GM21390 (cell line): ENCODE results near the gene ERICH4.
"Not testable (repeated sequence)": the region's sequence is repeated elsewhere in the genome, so short reads cannot be mapped to it uniquely, and the experiment has no call there.

ENCODE experiments used
- ATAC-seq: cut with Tn5 transposase; IDR thresholded peaks from one replicate; pipeline ENCODE4 v1.9.1; 2021; ENCODE audit not compliant: unreplicated experiment

The ERICH4 gene, protein sequence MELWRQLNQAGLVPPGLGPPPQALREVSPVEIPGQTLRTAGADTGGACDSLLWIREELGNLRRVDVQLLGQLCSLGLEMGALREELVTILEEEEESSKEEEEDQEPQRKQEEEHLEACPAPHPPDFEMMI

DNA sequence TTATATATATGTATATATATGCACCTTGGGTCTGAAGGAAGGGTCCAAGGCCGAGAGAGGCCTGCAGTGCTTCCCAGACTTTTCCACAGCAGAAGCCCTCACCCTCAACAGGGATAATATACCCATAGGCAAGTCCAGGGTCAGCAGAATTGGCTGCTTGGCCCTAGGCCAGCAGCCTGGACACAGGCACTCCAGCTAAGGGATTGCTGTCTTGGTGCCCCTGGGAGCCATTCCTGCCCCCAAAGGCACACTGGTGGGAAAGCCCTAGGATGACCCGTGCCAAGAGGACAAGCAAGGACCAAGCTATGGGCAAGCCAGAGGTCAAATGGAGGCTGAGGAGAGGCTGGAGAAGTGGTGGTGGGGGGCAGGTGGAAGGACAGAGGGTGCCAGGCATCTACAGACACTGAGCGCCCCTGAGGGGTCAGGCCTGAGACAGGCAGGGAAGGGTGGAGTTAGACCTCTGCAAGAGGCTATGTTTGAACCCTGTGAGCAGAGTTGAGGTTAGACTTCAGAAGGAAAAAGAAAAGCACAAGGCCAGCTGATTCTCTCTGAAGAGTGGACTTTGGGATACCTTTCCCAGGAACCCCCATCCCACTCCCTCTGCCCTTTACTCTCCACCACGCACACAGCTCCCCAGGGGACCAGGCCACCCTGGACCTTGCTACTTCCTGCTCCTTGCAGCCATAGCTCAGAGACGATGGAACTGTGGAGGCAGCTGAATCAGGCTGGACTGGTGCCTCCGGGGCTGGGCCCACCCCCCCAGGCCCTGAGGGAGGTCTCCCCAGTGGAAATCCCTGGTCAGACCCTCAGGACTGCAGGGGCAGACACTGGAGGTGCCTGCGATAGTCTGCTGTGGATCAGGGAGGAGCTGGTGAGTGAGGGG is at the start of gene ERICH4:
ERICH4 (plus strand) TSS at position 684 of the 883 bp plus-strand sequence; CDS start at position 698, 14 bp downstream.
- no peak for ATAC-seq

DNA sequence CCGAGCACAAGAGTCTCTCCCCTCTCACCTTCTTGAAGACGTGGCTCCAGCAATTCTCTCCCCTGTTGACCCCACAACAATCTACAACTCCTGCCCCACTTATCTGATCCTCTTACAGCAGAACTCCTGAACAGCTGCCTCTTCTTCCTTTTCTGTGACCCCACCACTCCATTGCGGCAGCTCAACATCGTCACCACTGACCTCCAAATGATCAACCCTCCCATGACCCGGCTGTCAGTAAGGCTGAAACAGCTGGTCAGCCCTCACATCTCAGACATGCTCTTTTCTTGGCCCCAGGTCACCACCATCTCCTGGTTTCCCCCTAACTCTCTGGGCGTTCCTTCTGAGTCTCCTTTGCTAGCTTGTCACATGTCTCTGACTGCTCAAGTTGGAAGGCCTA is 47.6 kb upstream of the ERICH4 start:
- ATAC-seq, result no peak

DNA sequence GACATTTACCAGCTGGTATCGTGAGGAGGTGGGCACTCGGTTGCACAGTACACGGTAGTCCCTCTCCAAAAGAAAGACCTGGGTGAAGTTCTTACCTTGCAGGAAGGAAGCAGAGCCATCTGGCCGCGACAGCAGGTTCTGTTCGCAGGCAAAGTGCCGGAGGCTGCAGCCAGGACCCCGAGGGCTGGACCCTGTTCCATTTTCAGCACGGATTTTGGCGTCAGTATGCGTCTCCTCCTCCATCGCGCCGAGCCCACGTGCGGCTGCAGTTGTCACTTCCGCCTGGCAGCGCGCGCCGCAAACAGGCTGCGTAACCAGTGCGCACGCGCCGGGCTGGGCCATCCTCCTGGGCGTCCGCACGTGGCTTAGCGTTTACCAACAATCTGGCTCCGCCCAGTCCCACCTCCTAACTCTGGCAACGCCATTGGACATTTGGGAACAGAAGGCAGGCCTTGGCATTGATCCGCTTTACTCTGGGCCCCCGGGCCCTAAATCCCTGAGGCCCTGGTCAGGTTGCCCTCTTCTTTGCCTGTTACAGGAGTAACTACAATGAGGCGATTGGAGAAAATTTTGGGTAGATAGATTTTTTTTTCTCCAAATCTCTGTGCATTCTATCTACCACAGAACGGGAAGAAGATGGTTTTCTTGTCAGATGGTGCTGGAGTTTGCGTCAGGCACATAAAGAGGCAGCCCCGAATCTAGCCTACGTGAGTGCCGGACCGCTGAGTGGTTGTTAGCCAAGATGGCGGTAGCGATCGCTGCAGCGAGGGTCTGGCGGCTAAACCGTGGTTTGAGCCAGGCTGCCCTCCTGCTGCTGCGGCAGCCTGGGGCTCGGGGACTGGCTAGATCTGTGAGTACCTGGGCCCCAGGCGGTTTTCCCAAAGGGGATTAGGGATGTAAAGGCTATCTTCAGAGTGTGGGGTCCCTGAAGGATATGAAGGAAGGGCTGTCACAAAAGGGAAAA is 45.6 kb upstream of the ERICH4 start, which contains the start of the genes BCKDHA and EXOSC5:
BCKDHA (plus strand) TSS at position 733 of the 964 bp plus-strand sequence; CDS start at position 743, 10 bp downstream.
EXOSC5 (minus strand) TSS at position 274 of the 964 bp plus-strand sequence; CDS start at position 243, 31 bp downstream.
- ATAC-seq, result peak; percentile 85

DNA sequence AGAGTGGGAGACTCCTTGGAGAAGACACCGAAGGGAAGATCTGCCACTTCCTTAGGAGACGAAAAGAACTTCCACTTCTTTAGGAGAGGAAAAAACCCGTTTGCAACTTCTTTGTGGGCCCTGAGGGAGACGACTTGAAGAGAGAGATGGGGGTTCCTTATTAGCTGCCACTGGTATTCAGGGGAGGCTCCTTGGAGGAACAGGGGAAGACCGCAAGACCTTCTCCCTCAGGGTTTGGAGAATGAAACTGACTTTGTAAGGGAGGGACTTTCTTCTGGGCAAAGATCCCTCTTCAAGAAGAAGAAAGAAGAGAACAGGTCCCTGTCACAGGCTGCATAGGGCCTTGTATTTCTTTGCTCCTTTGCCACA is 44.9 kb upstream of the ERICH4 start:
- ATAC-seq, result no peak

DNA sequence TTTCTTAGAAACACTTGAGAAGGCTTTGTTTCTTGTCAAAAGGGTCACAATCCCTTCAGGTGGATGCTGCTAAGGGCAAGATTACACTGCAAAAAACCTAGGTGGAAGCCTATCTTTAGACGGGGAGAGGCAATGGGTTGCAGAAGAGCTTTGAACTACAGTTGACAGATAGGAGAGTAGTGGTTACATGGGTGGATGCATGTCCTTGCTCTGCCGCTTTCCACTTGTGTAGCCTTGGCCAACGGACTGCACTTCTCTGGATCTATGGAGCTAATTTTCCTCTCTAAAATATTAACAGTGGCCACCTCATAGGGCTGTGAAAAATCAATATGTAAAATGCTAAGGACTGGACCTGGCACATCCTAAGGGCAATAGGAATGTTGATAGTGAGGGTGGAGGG is 44.4 kb upstream of the ERICH4 start:
- no peak for ATAC-seq

DNA sequence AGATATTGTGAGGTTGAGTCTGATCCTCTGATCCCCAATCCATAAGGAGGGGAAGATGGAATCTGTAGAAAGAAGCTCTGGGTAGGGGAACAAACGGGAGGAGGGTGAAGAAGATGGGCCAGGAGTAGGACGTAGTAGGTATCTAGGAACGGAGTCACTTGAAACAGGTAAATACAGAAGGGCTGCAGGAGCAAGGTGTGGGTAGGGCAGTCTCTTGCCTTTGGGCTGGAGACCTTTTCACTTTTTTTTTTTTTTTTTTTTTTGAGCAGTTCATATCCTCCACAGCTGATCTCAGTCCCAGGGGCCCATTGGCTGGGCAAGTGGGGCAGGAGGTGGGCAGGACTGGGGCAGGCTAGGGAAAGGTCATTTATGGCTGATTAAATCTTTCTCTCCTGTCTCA is 43.9 kb upstream of the ERICH4 start:
- ATAC-seq, result no peak

DNA sequence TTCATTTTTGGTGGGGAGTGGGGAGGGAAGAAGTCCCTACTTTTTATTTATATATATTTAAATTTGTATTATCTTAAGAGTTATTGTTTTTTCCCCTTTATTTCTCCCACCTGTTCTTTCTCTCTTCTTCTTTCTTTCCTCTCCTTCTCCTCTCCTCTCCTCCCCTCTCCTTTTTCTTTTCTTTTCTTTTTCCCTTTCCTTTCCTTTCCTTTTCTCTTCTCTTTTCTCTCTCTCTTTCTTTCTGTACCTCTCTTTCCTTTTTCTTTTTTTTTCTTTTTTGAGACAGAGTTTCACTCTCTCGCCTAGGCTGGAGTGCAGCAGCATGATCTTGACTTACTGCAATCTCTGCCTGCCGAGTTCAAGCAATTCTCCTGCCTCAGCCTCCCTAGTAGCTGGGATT is 43.4 kb upstream of the ERICH4 start:
- no peak for ATAC-seq

DNA sequence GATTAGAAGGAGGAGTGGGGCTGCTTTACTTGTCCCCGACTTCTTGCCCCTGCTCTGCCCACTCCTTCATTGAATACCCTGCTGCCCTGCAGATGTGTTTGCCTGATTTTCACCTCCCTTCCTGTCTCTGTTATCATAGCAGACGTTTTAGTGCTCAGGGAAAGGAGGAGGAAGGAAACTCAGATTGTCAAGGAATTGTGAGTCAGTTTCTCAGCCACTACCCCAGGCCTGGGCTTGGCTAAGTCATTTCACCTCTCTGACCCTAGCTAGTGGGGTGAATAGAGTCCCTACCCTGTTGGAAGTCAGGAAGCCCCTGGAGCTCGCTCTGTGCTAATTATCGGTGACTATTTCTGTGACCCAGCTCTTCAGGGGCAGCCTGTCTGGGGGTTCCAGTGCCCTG is 41.5 kb upstream of the ERICH4 start:
- ATAC-seq, result no peak

DNA sequence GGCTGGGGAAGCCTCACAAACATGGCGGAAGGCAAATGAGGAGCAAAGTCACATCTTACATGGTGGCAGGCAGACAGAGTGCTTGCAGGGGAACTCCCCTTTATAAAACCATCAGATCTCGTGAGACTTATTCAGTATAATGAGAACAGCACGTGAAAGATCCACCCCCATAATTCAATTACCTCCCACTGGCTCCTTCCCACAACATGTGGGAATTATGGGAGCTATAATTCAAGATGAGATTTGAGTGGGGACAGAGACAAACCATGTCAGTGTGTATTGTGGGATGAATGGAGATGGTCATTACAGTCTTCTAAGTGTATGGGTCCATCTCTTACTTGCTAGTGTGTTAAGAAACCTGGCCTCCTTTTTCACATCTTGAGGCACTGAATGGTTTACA is 40.9 kb upstream of the ERICH4 start:
- no peak for ATAC-seq

DNA sequence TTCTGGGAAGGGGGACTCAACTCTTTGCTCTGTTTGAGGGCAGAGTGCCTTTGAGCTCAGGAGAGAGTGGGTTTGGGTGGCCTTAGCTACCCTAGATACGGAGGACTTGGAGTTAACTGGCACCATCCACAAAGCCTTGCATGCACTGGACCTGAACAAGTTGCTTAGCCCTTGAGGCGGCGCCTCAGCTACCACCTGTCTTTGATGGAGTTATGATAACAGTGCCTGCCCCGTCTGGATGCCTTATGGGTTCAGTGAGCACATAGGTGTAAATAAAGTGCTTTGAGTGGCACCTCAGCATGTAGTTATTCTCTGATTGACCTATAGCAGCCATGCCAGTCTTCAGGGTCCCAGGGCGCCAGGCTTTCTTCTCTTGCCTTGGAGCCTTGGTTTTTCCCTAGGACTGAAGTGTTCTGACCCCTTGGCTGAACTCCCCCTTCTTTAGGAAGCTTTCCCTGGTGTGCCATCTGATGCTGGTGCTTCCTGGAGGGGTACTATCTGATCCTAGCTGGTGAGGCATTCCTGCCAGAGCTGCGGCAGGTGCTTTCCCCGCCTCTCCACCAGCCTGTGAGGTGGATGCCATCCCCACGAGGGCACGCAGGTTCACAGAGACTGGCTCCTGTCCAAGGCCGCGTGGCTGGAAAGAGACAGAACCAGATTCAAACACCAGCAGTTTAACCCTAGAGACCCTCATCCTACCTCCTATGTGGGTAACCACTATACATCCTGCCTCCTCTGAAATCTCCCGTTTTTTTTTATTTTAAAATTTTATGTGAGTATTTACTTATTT is 39.6 kb upstream of the ERICH4 start:
- ATAC-seq, result no peak

DNA sequence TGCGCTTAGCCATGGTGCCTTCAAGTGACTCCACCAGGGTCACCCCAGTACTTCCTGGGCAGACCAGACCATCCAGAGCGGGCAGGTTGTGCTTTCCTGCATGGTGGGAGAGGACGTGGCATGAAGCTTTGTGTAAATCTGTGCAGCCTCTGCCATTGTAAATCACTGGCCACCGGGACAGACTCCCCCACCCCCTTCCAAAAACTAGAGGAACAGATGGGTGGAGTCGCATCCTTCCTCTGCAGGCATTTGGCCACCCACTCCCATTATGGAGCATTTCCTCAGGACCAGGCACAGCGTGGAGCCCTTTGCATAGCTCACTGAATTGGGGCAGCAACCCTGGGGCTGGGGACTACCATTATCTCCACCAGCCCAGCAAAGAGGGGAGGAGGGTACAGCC is 37.2 kb upstream of the ERICH4 start:
- ATAC-seq, result no peak

- ATAC-seq, result no peak
Observed at GRCh38 chr19:41407271-41407670, 35.7 kb upstream of the ERICH4 start.

- no peak for ATAC-seq
Observed at GRCh38 chr19:41408256-41408655, 34.7 kb upstream of the ERICH4 start.

DNA sequence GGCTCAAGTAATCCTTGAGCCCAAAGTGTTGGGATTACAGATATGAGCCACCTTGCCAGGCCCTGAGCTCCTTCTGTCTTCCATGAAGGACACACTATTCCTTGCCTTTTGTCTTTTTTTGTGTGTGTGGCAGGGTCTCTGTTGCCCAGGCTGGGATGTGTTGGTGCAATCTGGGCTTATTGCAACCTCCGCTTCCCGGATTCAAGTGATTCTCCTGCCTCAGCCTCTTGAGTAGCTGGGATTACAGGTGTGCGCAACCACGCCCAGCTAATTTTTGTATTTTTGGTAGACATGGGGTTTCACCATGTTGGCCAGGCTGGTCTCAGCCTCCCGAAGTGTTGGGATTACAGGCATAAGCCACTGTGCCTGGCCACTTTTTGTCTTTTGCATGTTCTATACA is 34.1 kb upstream of the ERICH4 start:
- not testable (repeated sequence) for ATAC-seq

- ATAC-seq, result no peak
Observed at GRCh38 chr19:41409288-41409687, 33.7 kb upstream of the ERICH4 start.

- no peak for ATAC-seq
Observed at GRCh38 chr19:41410336-41411054, 32.5 kb upstream of the ERICH4 start.

DNA sequence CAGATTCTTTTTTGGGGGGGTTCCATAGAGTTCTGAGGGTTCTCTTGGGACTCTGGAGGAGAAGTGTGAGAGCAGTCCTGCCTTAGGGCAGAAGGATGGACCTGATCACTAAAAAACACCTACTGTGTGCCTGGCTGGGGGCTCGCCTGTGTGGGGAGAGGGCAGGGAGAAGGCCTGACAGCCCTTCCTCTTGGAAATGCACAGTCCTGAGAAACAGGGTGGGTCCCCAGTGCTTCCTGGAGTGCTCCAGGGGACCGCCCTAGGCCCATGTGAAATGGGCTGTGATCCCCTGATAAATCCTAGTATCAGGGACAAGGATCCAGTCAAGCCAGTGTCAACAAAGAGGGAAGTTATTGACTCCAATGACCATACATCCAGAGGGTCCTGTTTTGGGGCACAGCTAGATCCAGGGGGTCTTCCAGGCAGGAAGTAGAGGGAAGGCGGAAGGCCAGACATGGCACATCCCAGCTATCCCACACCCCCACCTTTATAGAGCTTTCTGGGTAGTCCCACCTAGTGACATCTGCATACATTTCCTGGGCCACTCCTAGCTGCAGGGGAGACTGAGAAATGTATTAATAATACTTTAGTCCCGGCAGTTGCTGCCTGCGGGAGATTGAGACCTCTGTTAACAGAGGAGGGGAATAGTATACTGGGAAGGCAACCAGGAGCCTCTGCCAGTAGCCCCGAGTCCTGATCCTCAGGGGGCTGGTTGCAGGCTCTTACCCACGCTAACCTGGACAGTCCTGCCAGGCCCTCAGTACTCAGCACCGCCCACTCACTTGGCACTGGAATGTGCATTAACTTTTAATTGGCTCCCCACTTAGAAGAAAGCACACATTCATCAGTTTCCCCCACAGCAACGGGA is 31.6 kb upstream of the ERICH4 start:
- no peak for ATAC-seq

- no peak for ATAC-seq
Observed at GRCh38 chr19:41411968-41412265, 31.0 kb upstream of the ERICH4 start.

GRCh38 chr19:41412953-41413352 is 30.0 kb upstream of the ERICH4 start:
- ATAC-seq, result no peak
